HG03575 (cell line): Measurements from ENCODE around the gene IFT74.

ENCODE experiments used
- ATAC-seq: cut with Tn5 transposase; IDR thresholded peaks from one replicate; pipeline ENCODE4 v1.9.1; 2021; ENCODE audit not compliant: unreplicated experiment, insufficient number of reproducible peaks, low FRiP score; ENCODE audit errors: extremely low read depth

Gene IFT74

DNA sequence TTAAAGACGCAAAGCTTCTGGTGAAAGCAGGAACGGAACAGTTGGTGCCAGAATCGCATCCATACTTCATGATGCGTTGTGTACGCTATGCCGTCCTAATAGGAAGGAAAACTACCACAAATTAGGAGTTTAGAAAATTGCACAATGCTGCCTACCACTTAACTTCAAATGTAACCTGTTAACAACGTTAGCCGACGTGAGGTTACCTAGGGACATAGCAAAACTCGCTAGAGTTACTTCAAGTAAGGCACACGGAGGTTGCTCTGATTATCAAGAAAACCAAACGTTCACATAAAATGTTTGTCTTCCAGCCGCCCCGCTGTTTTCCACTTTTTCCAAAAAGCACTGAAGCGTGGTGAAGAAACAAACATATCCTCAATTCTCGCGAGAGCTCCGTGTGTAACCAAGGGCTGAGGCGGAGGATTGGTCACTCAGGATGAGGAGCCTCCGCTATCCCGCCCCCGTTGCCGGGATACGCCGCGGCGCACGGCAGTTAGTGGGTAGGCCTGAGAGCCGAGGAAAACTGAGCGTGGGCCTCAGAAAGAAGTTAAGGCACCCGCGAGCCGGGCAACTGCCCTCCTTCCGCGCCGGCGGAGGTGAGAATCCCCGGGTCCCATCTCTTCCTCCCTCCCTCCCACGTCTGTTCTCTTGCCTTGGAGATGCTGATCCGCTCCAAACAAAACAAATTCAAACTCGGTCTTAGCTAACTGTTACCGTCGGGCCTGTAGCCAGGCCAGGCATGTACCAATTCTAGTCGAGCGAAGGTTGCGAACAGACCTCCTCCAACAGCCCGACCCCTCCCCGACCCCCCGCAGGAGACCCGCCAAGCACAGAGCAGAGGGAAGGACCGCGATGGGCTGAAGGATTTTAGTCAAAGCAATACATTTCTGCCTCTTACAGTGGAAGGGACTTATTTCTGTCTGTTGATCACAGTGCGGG lies at the start of gene IFT74:
TSS of gene IFT74 (plus strand) at position 492 of the 939 bp plus-strand sequence. CDS start 5,556 bp downstream, outside the sequence.
- ATAC-seq, result peak; percentile 94

GRCh38 chr9:26913138-26913668 lies 43.0 kb upstream of the IFT74 start:
- no peak for ATAC-seq

DNA sequence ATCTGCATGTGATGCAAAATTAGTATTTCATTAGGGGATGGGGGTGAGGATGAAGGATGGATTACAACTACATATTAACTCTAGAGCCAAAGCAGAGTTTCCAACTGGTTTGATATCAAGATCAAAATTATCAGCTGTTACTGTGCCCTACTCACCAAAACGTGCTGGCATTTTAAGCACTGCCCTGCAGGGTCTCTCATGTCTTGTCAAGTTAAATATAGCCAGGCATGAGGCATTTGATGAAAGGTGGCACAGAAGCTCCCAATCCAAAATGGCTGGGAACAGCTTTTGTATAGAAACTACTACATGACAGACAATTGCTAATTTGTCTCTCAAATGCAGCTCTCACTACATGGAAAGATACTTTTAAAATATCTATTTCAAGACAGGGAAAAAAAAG lies 36.5 kb upstream of the IFT74 start:
- no peak for ATAC-seq

DNA sequence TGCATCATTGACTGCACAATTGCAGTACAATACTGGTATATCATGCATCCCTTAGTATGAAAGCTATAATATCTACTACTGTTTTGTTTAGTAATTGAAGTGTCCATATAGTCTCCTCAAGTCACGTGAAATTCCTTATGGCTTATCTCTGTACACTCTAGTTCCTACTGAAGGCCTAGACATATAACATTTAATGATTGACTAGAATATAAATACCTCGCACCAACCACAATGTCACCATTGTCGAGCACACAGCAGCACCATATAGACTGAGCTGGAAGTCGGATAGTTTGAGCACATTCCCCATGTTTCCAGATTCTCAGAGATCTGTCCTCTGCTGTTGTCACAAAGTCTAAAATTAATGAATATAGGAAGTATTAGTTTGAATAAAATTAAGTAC lies 30.6 kb upstream of the IFT74 start:
- no peak for ATAC-seq

DNA sequence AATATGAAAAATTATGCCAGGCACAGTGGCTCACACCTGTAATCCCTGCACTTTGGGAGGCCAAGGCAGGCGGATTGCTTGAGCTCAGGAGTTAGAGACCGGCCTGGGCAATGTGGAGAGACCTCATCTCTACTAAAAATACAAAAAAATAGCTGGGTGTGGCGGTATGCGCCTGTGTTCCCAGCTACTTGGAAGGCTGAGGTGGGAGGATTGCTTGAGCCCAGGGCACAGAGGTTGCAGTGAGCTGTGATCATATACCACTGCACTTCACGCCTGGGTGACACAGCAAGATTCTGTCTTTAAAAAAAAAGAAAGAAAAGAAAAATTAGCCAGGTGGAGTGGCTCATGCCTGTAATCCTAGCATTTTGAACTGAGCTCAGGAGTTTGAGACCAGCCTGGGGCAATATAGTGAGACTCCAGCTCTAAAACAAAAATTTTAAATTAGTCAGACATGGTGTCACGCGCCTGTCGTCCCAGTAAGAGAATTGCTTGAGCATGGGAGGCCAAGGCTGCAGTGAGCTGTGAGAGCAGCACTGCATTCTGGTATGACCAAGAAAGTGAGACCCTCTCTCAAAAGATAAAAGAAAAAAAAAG lies 27.2 kb upstream of the IFT74 start:
- ATAC-seq, result no peak

DNA sequence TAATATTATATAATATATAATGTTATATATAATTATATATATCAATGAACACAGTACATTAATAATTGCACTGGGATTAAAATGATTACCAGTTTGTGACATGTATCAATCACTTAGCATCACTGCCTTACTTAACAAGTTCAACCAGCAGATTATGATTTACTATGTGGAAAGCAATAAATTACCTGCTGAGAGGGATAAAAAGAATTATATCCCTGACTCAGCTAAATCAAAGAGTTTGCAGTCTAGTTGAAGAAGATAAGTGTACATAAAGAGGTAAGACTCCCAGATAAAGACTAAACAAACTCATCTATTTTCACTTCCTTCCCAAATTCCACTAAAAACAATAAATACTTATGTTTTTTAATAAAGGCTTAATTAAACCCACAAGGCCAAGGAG lies 20.4 kb upstream of the IFT74 start:
- no peak for ATAC-seq

GRCh38 chr9:26937816-26938371 lies 18.3 kb upstream of the IFT74 start:
- ATAC-seq, result no peak

- ATAC-seq, result no peak
Observed at GRCh38 chr9:26939955-26940711, 16.1 kb upstream of the IFT74 start.

DNA sequence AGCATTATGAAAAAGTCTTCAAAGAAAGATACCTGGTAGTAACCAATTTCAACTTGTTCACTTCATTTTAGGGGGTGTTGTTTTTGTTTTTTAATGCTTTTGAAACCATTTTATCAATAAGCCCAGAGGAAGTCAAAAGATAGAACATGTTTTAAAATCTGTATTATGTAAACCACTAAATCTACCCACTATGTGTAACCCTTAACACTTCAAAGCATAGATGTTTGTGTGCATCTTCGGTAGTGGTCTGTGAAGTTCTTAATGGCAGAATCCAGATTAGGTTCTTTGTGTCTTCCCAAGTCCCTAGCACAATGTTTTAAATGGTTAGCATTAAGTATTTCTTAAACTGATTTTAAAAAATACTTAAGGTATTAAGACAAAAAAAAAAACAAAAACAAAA lies 15.4 kb upstream of the IFT74 start:
- ATAC-seq, result no peak

GRCh38 chr9:26945591-26945990 lies 10.6 kb upstream of the IFT74 start:
- no peak for ATAC-seq

DNA sequence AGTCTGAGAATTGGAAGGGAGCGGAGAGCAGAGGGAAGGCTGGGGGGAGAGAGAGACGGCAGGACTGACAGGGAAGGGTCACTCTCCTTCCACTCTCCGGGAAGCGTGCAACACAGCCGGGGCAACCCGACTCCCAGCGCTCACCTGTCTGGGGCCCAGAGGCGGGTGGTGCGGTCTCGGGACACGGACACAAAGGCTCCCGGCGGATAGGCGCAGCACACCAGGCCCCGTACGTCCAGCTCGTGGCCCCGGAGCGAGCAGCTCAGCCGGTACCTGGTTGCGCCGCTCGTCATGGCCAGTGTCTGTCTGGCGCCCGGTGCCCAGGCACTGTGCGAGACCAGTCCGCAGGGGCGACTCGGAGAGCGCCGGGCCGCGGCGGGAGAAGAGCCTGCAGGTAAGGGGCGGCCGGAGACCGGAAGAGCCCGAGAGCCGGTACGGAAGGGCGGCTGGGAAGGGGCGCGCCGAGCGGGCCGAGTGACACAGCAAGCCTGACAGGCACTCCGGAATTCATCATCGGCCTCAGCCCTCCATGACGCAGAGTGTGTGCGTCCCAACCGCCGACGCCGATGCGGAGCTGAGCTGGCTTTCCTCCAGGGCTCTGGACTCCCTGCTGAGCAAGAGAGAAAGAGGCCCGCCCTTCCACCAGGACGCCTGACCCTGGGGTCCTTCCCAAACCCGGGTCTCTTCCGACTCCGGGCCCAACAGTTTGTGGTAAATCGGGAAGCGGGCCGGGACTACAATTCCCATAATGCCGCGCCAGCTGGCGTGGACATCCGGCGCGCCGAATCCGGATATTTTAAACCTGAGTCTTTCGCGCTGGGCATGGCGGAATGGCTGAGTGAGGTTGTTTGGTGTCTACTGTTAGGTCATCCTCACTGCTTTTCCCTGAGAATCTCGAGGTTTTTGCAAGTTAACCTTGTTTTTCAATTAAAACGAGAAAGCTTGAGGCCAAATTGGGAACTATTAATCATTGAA lies 9.2 kb upstream of the IFT74 start, which contains the start of gene PLAA:
TSS of gene PLAA (minus strand) at position 490 of the 975 bp plus-strand sequence. CDS start at position 293, 197 bp downstream.
- peak; percentile 98 for ATAC-seq

- ATAC-seq, result no peak
Observed at GRCh38 chr9:26947736-26948135, 8.5 kb upstream of the IFT74 start.

- no peak for ATAC-seq
Observed at GRCh38 chr9:26949637-26950069, 6.6 kb upstream of the IFT74 start.

- ATAC-seq, result no peak
Observed at GRCh38 chr9:26950521-26950920, 5.7 kb upstream of the IFT74 start.

- ATAC-seq, result no peak
Observed at GRCh38 chr9:26951794-26952193, 4.4 kb upstream of the IFT74 start.

DNA sequence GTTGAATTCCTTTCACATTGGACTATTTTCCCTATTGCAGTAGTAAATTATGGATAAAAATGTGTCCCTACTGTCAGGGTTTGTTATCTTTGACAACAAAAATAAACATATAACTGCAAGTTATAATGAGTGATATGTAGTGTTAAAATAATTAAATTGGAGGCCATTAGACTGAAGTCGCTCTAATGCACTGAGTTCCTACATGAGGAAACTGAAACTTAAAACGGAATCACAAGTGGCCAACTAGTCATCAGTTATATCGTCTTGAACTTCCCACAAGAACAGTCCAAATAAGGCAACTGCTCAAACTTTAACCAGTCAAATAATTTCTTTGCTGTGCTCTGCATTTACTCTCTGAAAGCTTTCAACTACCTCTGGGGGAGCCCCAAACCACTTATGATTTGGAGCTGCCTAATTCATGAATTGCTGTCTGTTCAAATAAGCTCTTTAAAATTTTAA lies 2.1 kb upstream of the IFT74 start:
- no peak for ATAC-seq

GRCh38 chr9:26955222-26955903 lies 849 bp upstream of the IFT74 start:
- ATAC-seq, result no peak
